Astrocyte of the spinal cord (primary cell): Measurements from ENCODE around the gene C2CD5.
"Not testable (repeated sequence)": the region's sequence is repeated elsewhere in the genome, so short reads cannot be mapped to it uniquely, and the experiment has no call there.

ENCODE experiments used
- DNase-seq: peaks from one replicate; pipeline ENCODE4 v3.0.0; 2011; ENCODE audit warnings: low read depth, low spot score
- H3K4me3 ChIP-seq: 2 replicates; pipeline ENCODE4 v1.5.1; 2011; ENCODE audit warnings: low read depth, mild to moderate bottlenecking, low read length, moderate library complexity
- in situ Hi-C: cut with HindIII; loops from 2 replicates; pipeline ENCODE4 v1.10.0; 2017; ENCODE audit warnings: low sequenced_read_pairs
- TF ChIP-seq, protein P1 (sequence below): IDR thresholded peaks from 2 replicates; pipeline ENCODE4 v1.5.1; 2012; ENCODE audit warnings: low read depth, mild to moderate bottlenecking, low read length, inconsistent platforms

C2CD5 gene

GRCh38 chr12:22514875-22515274 lies 29.5 kb downstream of the C2CD5 start:
- no peak overlapping the region for H3K4me3 ChIP-seq
- in situ Hi-C loops, result no loop called here
- TF ChIP-seq, protein P1, sequence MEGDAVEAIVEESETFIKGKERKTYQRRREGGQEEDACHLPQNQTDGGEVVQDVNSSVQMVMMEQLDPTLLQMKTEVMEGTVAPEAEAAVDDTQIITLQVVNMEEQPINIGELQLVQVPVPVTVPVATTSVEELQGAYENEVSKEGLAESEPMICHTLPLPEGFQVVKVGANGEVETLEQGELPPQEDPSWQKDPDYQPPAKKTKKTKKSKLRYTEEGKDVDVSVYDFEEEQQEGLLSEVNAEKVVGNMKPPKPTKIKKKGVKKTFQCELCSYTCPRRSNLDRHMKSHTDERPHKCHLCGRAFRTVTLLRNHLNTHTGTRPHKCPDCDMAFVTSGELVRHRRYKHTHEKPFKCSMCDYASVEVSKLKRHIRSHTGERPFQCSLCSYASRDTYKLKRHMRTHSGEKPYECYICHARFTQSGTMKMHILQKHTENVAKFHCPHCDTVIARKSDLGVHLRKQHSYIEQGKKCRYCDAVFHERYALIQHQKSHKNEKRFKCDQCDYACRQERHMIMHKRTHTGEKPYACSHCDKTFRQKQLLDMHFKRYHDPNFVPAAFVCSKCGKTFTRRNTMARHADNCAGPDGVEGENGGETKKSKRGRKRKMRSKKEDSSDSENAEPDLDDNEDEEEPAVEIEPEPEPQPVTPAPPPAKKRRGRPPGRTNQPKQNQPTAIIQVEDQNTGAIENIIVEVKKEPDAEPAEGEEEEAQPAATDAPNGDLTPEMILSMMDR, result no peak
- no peak for DNase-seq

DNA sequence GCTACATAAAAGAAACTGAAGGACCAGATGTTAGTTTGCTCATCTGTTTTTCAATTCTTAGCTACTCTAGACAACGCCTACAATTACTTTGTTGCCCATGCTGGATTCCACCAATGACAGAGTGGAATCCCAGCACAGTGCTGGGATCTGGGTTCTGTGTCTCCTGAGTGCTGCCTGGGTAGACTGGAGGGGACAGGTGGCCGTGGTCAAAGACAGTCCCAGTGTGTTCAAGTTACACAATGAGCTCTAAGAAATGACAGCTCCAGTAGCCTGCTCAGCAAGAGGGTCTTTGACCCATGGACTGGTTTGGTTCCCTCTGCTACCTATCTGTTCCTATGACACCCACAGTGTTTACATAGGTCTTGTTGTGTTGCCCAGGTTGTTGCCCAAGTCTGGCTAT lies 38.5 kb downstream of the C2CD5 start:
- no peak for DNase-seq
- TF ChIP-seq, protein P1, result no peak
- in situ Hi-C loops, result no loop called here
- H3K4me3 ChIP-seq, result no peak overlapping the region

GRCh38 chr12:22500100-22500499 lies 44.2 kb downstream of the C2CD5 start:
- no peak overlapping the region for H3K4me3 ChIP-seq
- in situ Hi-C loops, result no loop called here
- no peak for DNase-seq
- TF ChIP-seq, protein P1, result no peak

GRCh38 chr12:22499445-22499844 lies 44.9 kb downstream of the C2CD5 start:
- TF ChIP-seq, protein P1, result no peak
- no peak overlapping the region for H3K4me3 ChIP-seq
- in situ Hi-C loops, result no loop called here
- DNase-seq, result no peak

DNA sequence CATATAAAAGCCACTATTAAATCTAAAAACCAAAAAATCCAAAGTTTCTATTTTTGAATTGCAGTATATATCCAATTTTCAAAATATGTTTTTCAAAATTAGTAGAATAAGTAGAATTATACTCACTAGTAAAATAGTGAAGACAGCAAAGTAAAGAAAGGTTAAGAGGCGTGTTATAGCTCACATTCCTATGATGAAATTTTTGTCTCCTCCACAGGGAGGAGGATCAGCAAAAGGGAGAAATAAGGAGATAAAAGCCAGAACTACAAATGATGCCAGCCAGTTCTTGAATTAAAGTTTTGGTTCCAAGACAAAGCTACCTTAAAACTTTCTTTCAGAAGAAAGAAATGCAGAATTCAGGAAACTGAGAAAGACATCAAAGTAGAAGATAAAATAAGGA lies 50.0 kb downstream of the C2CD5 start:
- TF ChIP-seq, protein P1, result no peak
- DNase-seq, result no peak
- H3K4me3 ChIP-seq, result no peak overlapping the region
- in situ Hi-C loops, result no loop called here

- no peak for DNase-seq
- TF ChIP-seq, protein P1, result no peak
These were observed 53.3 kb downstream of the C2CD5 start for GRCh38 chr12:22491034-22491433.

GRCh38 chr12:22488478-22488877 lies 55.9 kb downstream of the C2CD5 start:
- no peak overlapping the region for H3K4me3 ChIP-seq
- TF ChIP-seq, protein P1, result no peak
- no peak for DNase-seq
- in situ Hi-C loops, result no loop called here

More at GRCh38 chr12:22491034-22491433, 53.3 kb downstream of the C2CD5 start:
- in situ Hi-C loops, result no loop called here
- no peak overlapping the region for H3K4me3 ChIP-seq

- H3K4me3 ChIP-seq, in situ Hi-C loops, DNase-seq: not testable (repeated sequence)
These were observed 56.7 kb downstream of the C2CD5 start for GRCh38 chr12:22487683-22488082.
